HL-60 (cell line): ENCODE measurements around the gene GCNT1.

Experiments
- CTCF ChIP-seq: IDR thresholded peaks from one replicate; pipeline ENCODE4 v1.5.1; 2011; ENCODE audit warnings: low read length, control low read depth, inconsistent platforms; ENCODE audit not compliant: insufficient read depth
- GABPA ChIP-seq: IDR thresholded peaks from 2 replicates; pipeline ENCODE4 v1.6.1; 2012; ENCODE audit warnings: low read depth
- POLR2AphosphoS5 ChIP-seq: IDR thresholded peaks from 2 replicates; pipeline ENCODE4 v1.6.1; 2012; ENCODE audit warnings: low read depth
- REST ChIP-seq: IDR thresholded peaks from 2 replicates; pipeline ENCODE4 v1.6.1; 2012; ENCODE audit warnings: low read depth; ENCODE audit not compliant: insufficient replicate concordance
- SPI1 ChIP-seq: IDR thresholded peaks from 2 replicates; pipeline ENCODE4 v1.6.1; 2012; ENCODE audit warnings: low read depth, mild to moderate bottlenecking, borderline replicate concordance

- TF ChIP-seq CTCF (no peak), POLR2AphosphoS5 (no peak), REST (no peak), GABPA (no peak), SPI1 (no peak)
These were observed 83.4 kb downstream of the GCNT1 start for GRCh38 chr9:76542360-76542759.
